Measurements from ENCODE around the gene SLC41A3. TPM values are rescaled to one million over a fixed set of nuclear protein-coding genes. Genes with fewer than 3 reads are reported as not detected.

The SLC41A3 gene
- total and polyA plus RNA-seq, 2 of the 8 experiments (the other 6 are each of a cell fraction or from before 2014, with no cell fraction given), result 30.2 to 56.4 TPM

GRCh38 chr3:126117786-126118185 is 33.9 kb upstream of the SLC41A3 start (continued):
- TF ChIP-seq, protein P1, sequence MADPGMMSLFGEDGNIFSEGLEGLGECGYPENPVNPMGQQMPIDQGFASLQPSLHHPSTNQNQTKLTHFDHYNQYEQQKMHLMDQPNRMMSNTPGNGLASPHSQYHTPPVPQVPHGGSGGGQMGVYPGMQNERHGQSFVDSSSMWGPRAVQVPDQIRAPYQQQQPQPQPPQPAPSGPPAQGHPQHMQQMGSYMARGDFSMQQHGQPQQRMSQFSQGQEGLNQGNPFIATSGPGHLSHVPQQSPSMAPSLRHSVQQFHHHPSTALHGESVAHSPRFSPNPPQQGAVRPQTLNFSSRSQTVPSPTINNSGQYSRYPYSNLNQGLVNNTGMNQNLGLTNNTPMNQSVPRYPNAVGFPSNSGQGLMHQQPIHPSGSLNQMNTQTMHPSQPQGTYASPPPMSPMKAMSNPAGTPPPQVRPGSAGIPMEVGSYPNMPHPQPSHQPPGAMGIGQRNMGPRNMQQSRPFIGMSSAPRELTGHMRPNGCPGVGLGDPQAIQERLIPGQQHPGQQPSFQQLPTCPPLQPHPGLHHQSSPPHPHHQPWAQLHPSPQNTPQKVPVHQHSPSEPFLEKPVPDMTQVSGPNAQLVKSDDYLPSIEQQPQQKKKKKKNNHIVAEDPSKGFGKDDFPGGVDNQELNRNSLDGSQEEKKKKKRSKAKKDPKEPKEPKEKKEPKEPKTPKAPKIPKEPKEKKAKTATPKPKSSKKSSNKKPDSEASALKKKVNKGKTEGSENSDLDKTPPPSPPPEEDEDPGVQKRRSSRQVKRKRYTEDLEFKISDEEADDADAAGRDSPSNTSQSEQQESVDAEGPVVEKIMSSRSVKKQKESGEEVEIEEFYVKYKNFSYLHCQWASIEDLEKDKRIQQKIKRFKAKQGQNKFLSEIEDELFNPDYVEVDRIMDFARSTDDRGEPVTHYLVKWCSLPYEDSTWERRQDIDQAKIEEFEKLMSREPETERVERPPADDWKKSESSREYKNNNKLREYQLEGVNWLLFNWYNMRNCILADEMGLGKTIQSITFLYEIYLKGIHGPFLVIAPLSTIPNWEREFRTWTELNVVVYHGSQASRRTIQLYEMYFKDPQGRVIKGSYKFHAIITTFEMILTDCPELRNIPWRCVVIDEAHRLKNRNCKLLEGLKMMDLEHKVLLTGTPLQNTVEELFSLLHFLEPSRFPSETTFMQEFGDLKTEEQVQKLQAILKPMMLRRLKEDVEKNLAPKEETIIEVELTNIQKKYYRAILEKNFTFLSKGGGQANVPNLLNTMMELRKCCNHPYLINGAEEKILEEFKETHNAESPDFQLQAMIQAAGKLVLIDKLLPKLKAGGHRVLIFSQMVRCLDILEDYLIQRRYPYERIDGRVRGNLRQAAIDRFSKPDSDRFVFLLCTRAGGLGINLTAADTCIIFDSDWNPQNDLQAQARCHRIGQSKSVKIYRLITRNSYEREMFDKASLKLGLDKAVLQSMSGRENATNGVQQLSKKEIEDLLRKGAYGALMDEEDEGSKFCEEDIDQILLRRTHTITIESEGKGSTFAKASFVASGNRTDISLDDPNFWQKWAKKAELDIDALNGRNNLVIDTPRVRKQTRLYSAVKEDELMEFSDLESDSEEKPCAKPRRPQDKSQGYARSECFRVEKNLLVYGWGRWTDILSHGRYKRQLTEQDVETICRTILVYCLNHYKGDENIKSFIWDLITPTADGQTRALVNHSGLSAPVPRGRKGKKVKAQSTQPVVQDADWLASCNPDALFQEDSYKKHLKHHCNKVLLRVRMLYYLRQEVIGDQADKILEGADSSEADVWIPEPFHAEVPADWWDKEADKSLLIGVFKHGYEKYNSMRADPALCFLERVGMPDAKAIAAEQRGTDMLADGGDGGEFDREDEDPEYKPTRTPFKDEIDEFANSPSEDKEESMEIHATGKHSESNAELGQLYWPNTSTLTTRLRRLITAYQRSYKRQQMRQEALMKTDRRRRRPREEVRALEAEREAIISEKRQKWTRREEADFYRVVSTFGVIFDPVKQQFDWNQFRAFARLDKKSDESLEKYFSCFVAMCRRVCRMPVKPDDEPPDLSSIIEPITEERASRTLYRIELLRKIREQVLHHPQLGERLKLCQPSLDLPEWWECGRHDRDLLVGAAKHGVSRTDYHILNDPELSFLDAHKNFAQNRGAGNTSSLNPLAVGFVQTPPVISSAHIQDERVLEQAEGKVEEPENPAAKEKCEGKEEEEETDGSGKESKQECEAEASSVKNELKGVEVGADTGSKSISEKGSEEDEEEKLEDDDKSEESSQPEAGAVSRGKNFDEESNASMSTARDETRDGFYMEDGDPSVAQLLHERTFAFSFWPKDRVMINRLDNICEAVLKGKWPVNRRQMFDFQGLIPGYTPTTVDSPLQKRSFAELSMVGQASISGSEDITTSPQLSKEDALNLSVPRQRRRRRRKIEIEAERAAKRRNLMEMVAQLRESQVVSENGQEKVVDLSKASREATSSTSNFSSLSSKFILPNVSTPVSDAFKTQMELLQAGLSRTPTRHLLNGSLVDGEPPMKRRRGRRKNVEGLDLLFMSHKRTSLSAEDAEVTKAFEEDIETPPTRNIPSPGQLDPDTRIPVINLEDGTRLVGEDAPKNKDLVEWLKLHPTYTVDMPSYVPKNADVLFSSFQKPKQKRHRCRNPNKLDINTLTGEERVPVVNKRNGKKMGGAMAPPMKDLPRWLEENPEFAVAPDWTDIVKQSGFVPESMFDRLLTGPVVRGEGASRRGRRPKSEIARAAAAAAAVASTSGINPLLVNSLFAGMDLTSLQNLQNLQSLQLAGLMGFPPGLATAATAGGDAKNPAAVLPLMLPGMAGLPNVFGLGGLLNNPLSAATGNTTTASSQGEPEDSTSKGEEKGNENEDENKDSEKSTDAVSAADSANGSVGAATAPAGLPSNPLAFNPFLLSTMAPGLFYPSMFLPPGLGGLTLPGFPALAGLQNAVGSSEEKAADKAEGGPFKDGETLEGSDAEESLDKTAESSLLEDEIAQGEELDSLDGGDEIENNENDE (IDR thresholded peaks at IDR 0.05; ENCODE audit: insufficient replicate concordance, low read length), result no peak
- TF ChIP-seq YY1 (IDR thresholded peaks at IDR 0.05; ENCODE audit: low read depth, low read length) (no peak), PHF8 (conservative IDR thresholded peaks at IDR 0.05; ENCODE audit: low read depth, low read length) (no peak), CBX8 (IDR thresholded peaks at IDR 0.05; ENCODE audit: borderline replicate concordance, low read depth, low read length) (no peak), TBP (IDR thresholded peaks at IDR 0.05; ENCODE audit: low read depth, low read length) (no peak), RFX5 (IDR thresholded peaks at IDR 0.05; ENCODE audit: borderline replicate concordance, low read depth, low read length) (no peak), KDM4A (IDR thresholded peaks at IDR 0.05; ENCODE audit: low read depth, low read length, severe bottlenecking) (no peak), CHD2 (IDR thresholded peaks at IDR 0.05; ENCODE audit: low read length) (no peak), ZNF274 (IDR thresholded peaks at IDR 0.05; ENCODE audit: borderline replicate concordance, extremely low read depth, low read length) (no peak), POLR2A (IDR thresholded peaks at IDR 0.05; ENCODE audit: control extremely low read depth in 1 of 2, low read depth in 2 of 2, low read length in 2 of 2) (no peak), SIN3A (conservative IDR thresholded peaks at IDR 0.05 in 1 of 2, IDR thresholded peaks at IDR 0.05 in 1 of 2; ENCODE audit: low read depth in 1 of 2, low read length in 2 of 2) (no peak), NRF1 (IDR thresholded peaks at IDR 0.05; ENCODE audit: low read depth, low read length) (no peak), POU5F1 (IDR thresholded peaks at IDR 0.05; ENCODE audit: low read depth, low read length) (no peak)
